Caco-2 (cell line): ENCODE data around the gene ARMS2. TPM values are rescaled to one million over a fixed set of nuclear protein-coding genes. Genes with fewer than 3 reads are reported as not detected.

Experiments used
- BruUV-seq: library from RNA; stranded (reverse); fragments of 400-500 nt; replicated peaks from 2 replicates; lab custom pipeline; 2021; lab: Mats Ljungman, UMichigan
- CTCF ChIA-PET: fragments of 300-600 bp; sonication (Branson Sonifier 250); formaldehyde crosslinking; loops from one replicate; lab custom pipeline; 2022; ENCODE audit warnings: antibody characterized with exemption; lab: Charles Lee
- POLR2A ChIA-PET: fragments of 300-600 bp; sonication (Branson Sonifier 250); formaldehyde crosslinking; loops from one replicate; lab custom pipeline; 2022; ENCODE audit warnings: antibody characterized with exemption; lab: Charles Lee
- DNase-seq, 2 experiments: peaks; one replicate each; pipeline versions ENCODE4 v3.0.0 to v3.0.0-alpha.2; 2020 to 2022
- H3K27me3 ChIP-seq: replicated peaks from 2 replicates; pipeline ENCODE4 v1.6.0; 2011; ENCODE audit warnings: low read length; ENCODE audit not compliant: control insufficient read depth, insufficient read depth
- H3K36me3 ChIP-seq: 2 replicates; pipeline ENCODE4 v1.5.1; 2011; ENCODE audit warnings: low read length; ENCODE audit not compliant: control insufficient read depth, insufficient read depth
- H3K4me1 ChIP-seq: fragments of 250-450 bp; sonication (Bioruptor Pico); 2 replicates; pipeline ENCODE4 v1.5.1; 2020; ENCODE audit warnings: mild to moderate bottlenecking
- H3K4me3 ChIP-seq: 2 replicates; pipeline ENCODE4 v1.5.1; 2011; ENCODE audit warnings: low read depth, mild to moderate bottlenecking, control low read depth, low read length
- H3K9me3 ChIP-seq: fragments of 250-450 bp; sonication (Bioruptor Pico); 2 replicates; pipeline ENCODE4 v1.5.1; 2020; ENCODE audit warnings: mild to moderate bottlenecking, moderate library complexity
- H3K27ac Mint-ChIP-seq: one replicate; pipeline ENCODE4 v1.8.0; 2022; ENCODE audit warnings: mixed read lengths; ENCODE audit not compliant: unreplicated experiment
- H3K27me3 Mint-ChIP-seq: one replicate; pipeline ENCODE4 v1.8.0; 2022; ENCODE audit warnings: mixed read lengths; ENCODE audit not compliant: insufficient read depth, unreplicated experiment
- H3K36me3 Mint-ChIP-seq: one replicate; pipeline ENCODE4 v1.8.0; 2022; ENCODE audit warnings: mild to moderate bottlenecking, mixed read lengths; ENCODE audit not compliant: insufficient read depth, unreplicated experiment
- H3K4me1 Mint-ChIP-seq: one replicate; pipeline ENCODE4 v1.8.0; 2022; ENCODE audit warnings: low read depth, mixed read lengths; ENCODE audit not compliant: unreplicated experiment
- H3K4me3 Mint-ChIP-seq: one replicate; pipeline ENCODE4 v1.8.0; 2022; ENCODE audit warnings: mild to moderate bottlenecking, moderate library complexity, mixed read lengths; ENCODE audit not compliant: unreplicated experiment
- H3K9me3 Mint-ChIP-seq: one replicate; pipeline ENCODE4 v1.8.0; 2022; ENCODE audit warnings: mixed read lengths; ENCODE audit not compliant: unreplicated experiment
- CTCF ChIP-seq, 2 experiments: fragments of 200-600 bp in 1 of 2; IDR thresholded peaks; 1 replicate in 1 of 2; 2 replicates in 1 of 2; pipeline versions ENCODE4 v1.5.1 to v1.8.0; 2011 to 2022; ENCODE audit warnings: antibody characterized with exemption in 1 of 2, control low read depth in 1 of 2, inconsistent platforms in 1 of 2, low read depth in 1 of 2, low read length in 1 of 2, mild to moderate bottlenecking in 1 of 2, moderate library complexity in 1 of 2; ENCODE audit not compliant: insufficient read depth in 1 of 2, severe bottlenecking in 1 of 2, unreplicated experiment in 1 of 2
- intact Hi-C: fragments of 100-400 bp; cut with micrococcal nuclease; formaldehyde crosslinking; loops from one replicate; pipeline ENCODE4 v1.10.0; 2022; ENCODE audit not compliant: unreplicated experiment
- total RNA-seq: library from RNA; stranded (reverse); gene quantifications from 2 replicates; pipeline ENCODE4 v1.2.3, GENCODE V29; 2022

ARMS2 gene
- total RNA-seq, 1 experiment from 2014 or later, result not detected

GRCh38 chr10:122448600-122448999 lies 5.9 kb upstream of the ARMS2 start:
- CTCF ChIA-PET, result interaction anchor here (0.6 kb wide), 1 partner anchor 9 kb away, joined by 4 read pairs; no protein-coding TSS in a partner anchor
- Histone ChIP-seq H3K9me3 (no peaks in the 10 kb centered on the region), H3K4me3 (no peak overlapping the region), H3K36me3 (no peaks in the 10 kb centered on the region), H3K4me1 (peaks cover 8% of the 10 kb centered on the region; the same call in 1 of the 2 replicates), H3K27me3 (no peaks in the 10 kb centered on the region)
- intact Hi-C loops, result no loop called here
- no TSS peak for BruUV-seq
- TF ChIP-seq CTCF (IDR thresholded peaks at IDR 0.05; ENCODE audit: insufficient read depth in 1 of 2, low read depth in 1 of 2, low read length in 1 of 2, severe bottlenecking in 1 of 2, unreplicated experiment in 1 of 2), result no peak
- Mint-ChIP-seq H3K4me3 (no peak overlapping the region), H3K27me3 (no peaks in the 10 kb centered on the region), H3K4me1 (peaks cover 7% of the 10 kb centered on the region), H3K27ac (no peak overlapping the region), H3K36me3 (peaks cover 6% of the 10 kb centered on the region), H3K9me3 (no peaks in the 10 kb centered on the region)
- no peak for DNase-seq
- POLR2A ChIA-PET, result no interaction called here

- Histone ChIP-seq H3K9me3 (no peaks in the 10 kb centered on the region), H3K27me3 (no peaks in the 10 kb centered on the region), H3K4me3 (no peak overlapping the region), H3K36me3 (no peaks in the 10 kb centered on the region), H3K4me1 (peaks cover 8% of the 10 kb centered on the region; the same call in 1 of the 2 replicates)
- CTCF ChIA-PET, result no interaction called here
- no TSS peak for BruUV-seq
- Mint-ChIP-seq H3K4me1 (peaks cover 7% of the 10 kb centered on the region), H3K27ac (no peak overlapping the region), H3K36me3 (peaks cover 6% of the 10 kb centered on the region), H3K4me3 (no peak overlapping the region), H3K27me3 (no peaks in the 10 kb centered on the region), H3K9me3 (no peaks in the 10 kb centered on the region)
- DNase-seq, result no peak
- TF ChIP-seq CTCF (IDR thresholded peaks at IDR 0.05; ENCODE audit: insufficient read depth in 1 of 2, low read depth in 1 of 2, low read length in 1 of 2, severe bottlenecking in 1 of 2, unreplicated experiment in 1 of 2), result no peak
- intact Hi-C loops, result no loop called here
- POLR2A ChIA-PET, result no interaction called here
Measured at GRCh38 chr10:122449153-122449552, 5.3 kb upstream of the ARMS2 start.

GRCh38 chr10:122450353-122450990 lies 4.0 kb upstream of the ARMS2 start:
- Mint-ChIP-seq H3K9me3 (no peaks in the 10 kb centered on the region), H3K36me3 (no peaks in the 10 kb centered on the region), H3K27me3 (no peaks in the 10 kb centered on the region), H3K27ac (no peak overlapping the region), H3K4me1 (peaks cover 7% of the 10 kb centered on the region), H3K4me3 (no peak overlapping the region)
- BruUV-seq, result no TSS peak
- intact Hi-C loops, result no loop called here
- no peaks in the 10 kb centered on the region for H3K36me3 ChIP-seq
- POLR2A ChIA-PET, result no interaction called here
- H3K9me3 ChIP-seq, result no peaks in the 10 kb centered on the region
- no peak for DNase-seq
- CTCF ChIA-PET, result no interaction called here
- no peak overlapping the region for H3K4me3 ChIP-seq
- peaks cover 8% of the 10 kb centered on the region; the same call in 1 of the 2 replicates for H3K4me1 ChIP-seq
- no peaks in the 10 kb centered on the region for H3K27me3 ChIP-seq
- TF ChIP-seq CTCF (IDR thresholded peaks at IDR 0.05; ENCODE audit: insufficient read depth in 1 of 2, low read depth in 1 of 2, low read length in 1 of 2, severe bottlenecking in 1 of 2, unreplicated experiment in 1 of 2), result no peak
